HepG2 (cell line): ENCODE results near the gene SLC16A3. TPM values are rescaled to one million over a fixed set of nuclear protein-coding genes. Genes with fewer than 3 reads are reported as not detected.
A peak's percentile ranks its signal among the peaks of the same experiment; 100 is the strongest.

Experiments used
- AGO2 ChIP-seq: fragments of 200-400 bp; formaldehyde crosslinking; optimal IDR thresholded peaks from 2 replicates; pipeline ENCODE3; 2017; ENCODE audit warnings: mild to moderate bottlenecking, low read depth, low read length, moderate library complexity
- AHDC1 ChIP-seq: sonication (generic); formaldehyde crosslinking; IDR thresholded peaks from 2 replicates; pipeline ENCODE4 v1.5.1; 2020; ENCODE audit warnings: mild to moderate bottlenecking, missing genetic modification reagents, borderline replicate concordance
- CBX2 ChIP-seq, 2 experiments: fragments of 200-600 bp in 1 of 2; sonication (generic); formaldehyde crosslinking in 1 of 2; IDR thresholded peaks; 2 replicates each; pipeline versions ENCODE4 v1.7.0 to v1.8.1; 2018 to 2022; ENCODE audit warnings: low read depth in 2 of 2, low read length in 1 of 2, mild to moderate bottlenecking in 1 of 2, missing genetic modification reagents in 1 of 2
- HNRNPL ChIP-seq: fragments of 200-400 bp; formaldehyde crosslinking; IDR thresholded peaks from 2 replicates; pipeline ENCODE4 v1.6.1; 2017; ENCODE audit warnings: mild to moderate bottlenecking, low read depth, low read length
- IRF9 ChIP-seq: sonication (generic); formaldehyde crosslinking; IDR thresholded peaks from 2 replicates; pipeline ENCODE4 v1.8.0; 2022; ENCODE audit warnings: missing genetic modification reagents, mild to moderate bottlenecking, borderline replicate concordance
- NFE2 ChIP-seq: sonication (generic); formaldehyde crosslinking; IDR thresholded peaks from 2 replicates; pipeline ENCODE4 v1.4.0; 2020; ENCODE audit warnings: missing genetic modification reagents
- PHF21A ChIP-seq: sonication (generic); formaldehyde crosslinking; IDR thresholded peaks from 2 replicates; pipeline ENCODE4 v1.5.0; 2020; ENCODE audit warnings: mild to moderate bottlenecking, missing genetic modification reagents
- UBTF ChIP-seq: sonication (generic); formaldehyde crosslinking; IDR thresholded peaks from 2 replicates; pipeline ENCODE4 v1.4.0; 2020; ENCODE audit warnings: mild to moderate bottlenecking, missing genetic modification reagents
- ZMYM3 ChIP-seq: sonication (generic); formaldehyde crosslinking; IDR thresholded peaks from 2 replicates; pipeline ENCODE4 v1.5.1; 2020; ENCODE audit warnings: mild to moderate bottlenecking, missing genetic modification reagents
- ZNF124 ChIP-seq: sonication (generic); formaldehyde crosslinking; IDR thresholded peaks from 2 replicates; pipeline ENCODE4 v1.4.0; 2020; ENCODE audit warnings: missing genetic modification reagents
- ZNF558 ChIP-seq: sonication (generic); formaldehyde crosslinking; IDR thresholded peaks from 2 replicates; pipeline ENCODE4 v1.9.0; 2022; ENCODE audit warnings: mild to moderate bottlenecking, missing genetic modification reagents, borderline replicate concordance
- ZNF770 ChIP-seq: sonication (generic); formaldehyde crosslinking; IDR thresholded peaks from 2 replicates; pipeline ENCODE4 v1.5.0; 2020; ENCODE audit warnings: mild to moderate bottlenecking, missing genetic modification reagents
- polyA plus RNA-seq, 8 experiments: library from polyadenylated mRNA; depleted of rRNA in 3 of 8; stranded (reverse) in 7 of 8; unstranded in 1 of 8; fragments of >200 nt; fragmentation: Illumina TruSeq in 4 of 8; extraction: Trizol in 4 of 8; gene quantifications; 2 replicates each; pipeline versions ENCODE4 v1.2.1 to v1.2.3, GENCODE V29; 2011 to 2016; ENCODE audit warnings: low read depth in 4 of 8, missing spikeins in 1 of 8, mixed read lengths in 1 of 8; ENCODE audit not compliant: insufficient read depth in 1 of 8
- total RNA-seq, 5 experiments: library from RNA; depleted of rRNA; stranded (reverse); fragments of >200 nt; fragmentation: Illumina TruSeq; extraction: Trizol; gene quantifications; 2 replicates each; pipeline ENCODE4 v1.2.3, GENCODE V29; 2016; ENCODE audit warnings: low read depth in 1 of 5

Gene SLC16A3
- total and polyA plus RNA-seq, 2 of the 13 experiments (the other 11 are each of a cell fraction or from before 2014, with no cell fraction given): 242 to 349 TPM

GRCh38 chr17:82239926-82240505, 11.2 kb downstream of the SLC16A3 start (continued):
- peak; percentile 53; the same call in 1 of the 2 replicates for TF ChIP-seq AHDC1
- peak; percentile 70 for TF ChIP-seq PHF21A (CRISPR knock-in tag)
- no peak for TF ChIP-seq CBX2 (IDR thresholded peaks at IDR 0.05; ENCODE audit: low read depth, low read length)
- no peak for TF ChIP-seq CBX2 (CRISPR knock-in tag; IDR thresholded peaks at IDR 0.05; ENCODE audit: low read depth)
- TF ChIP-seq ZNF558 (CRISPR knock-in tag): no peak; the same call in 1 of the 2 replicates
- TF ChIP-seq IRF9: peak; percentile 84
- TF ChIP-seq ZMYM3 (CRISPR knock-in tag): peak; percentile 39; the same call in 1 of the 2 replicates
- TF ChIP-seq HNRNPL: peak; percentile 99
- peak; percentile 71 for TF ChIP-seq UBTF
- TF ChIP-seq AGO2: peak; percentile 99
- TF ChIP-seq NFE2 (CRISPR knock-in tag): no peak
- TF ChIP-seq ZNF124 (CRISPR knock-in tag): 0 out of 2 replicates have a peak, but pooled peaks have one; percentile 6
- peak; percentile 67; the same call in 1 of the 2 replicates for TF ChIP-seq ZNF770 (CRISPR knock-in tag)
